GM23338 (cell line): ENCODE data around the gene EDAR. TPM values are rescaled to one million over a fixed set of nuclear protein-coding genes. Genes with fewer than 3 reads are reported as not detected.

Source experiments
- ATAC-seq: fragments of 200-7000 bp; cut with Tn5 transposase; 3 replicates; pipeline ENCODE4 v1.9.1; 2020
- DNase-seq: peaks from one replicate; pipeline ENCODE4 v3.0.0-alpha.2; 2015; ENCODE audit warnings: low spot score
- H2AFZ ChIP-seq: fragments of 200-600 bp; sonication (generic); 2 replicates; pipeline ENCODE4 v1.8.0; 2016; ENCODE audit warnings: antibody characterized with exemption, mild to moderate bottlenecking, moderate library complexity
- H3F3A ChIP-seq: fragments of 200-600 bp; sonication (generic); replicated peaks from 2 replicates; pipeline ENCODE4 v1.8.0; 2017; ENCODE audit warnings: antibody characterized with exemption, mixed run types, low read depth
- H3K27ac ChIP-seq: fragments of 200-600 bp; sonication (generic); 2 replicates; pipeline ENCODE4 v1.6.1; 2016; ENCODE audit warnings: low read depth
- H3K27me3 ChIP-seq: fragments of 200-600 bp; sonication (generic); 2 replicates; pipeline ENCODE4 v1.8.0; 2016; ENCODE audit warnings: mild to moderate bottlenecking, mixed run types, moderate library complexity; ENCODE audit not compliant: insufficient read depth
- H3K36me3 ChIP-seq: fragments of 200-600 bp; sonication (generic); 2 replicates; pipeline ENCODE4 v1.8.0; 2016; ENCODE audit warnings: mild to moderate bottlenecking; ENCODE audit not compliant: insufficient read depth
- H3K4me1 ChIP-seq: fragments of 200-600 bp; sonication (generic); 2 replicates; pipeline ENCODE4 v1.8.0; 2016; ENCODE audit warnings: mild to moderate bottlenecking, moderate library complexity; ENCODE audit not compliant: insufficient read depth
- H3K4me2 ChIP-seq: fragments of 200-600 bp; sonication (generic); 2 replicates; pipeline ENCODE4 v1.7.1; 2017; ENCODE audit warnings: mixed run types
- H3K4me3 ChIP-seq: fragments of 200-600 bp; sonication (generic); 2 replicates; pipeline ENCODE4 v1.6.1; 2016; ENCODE audit warnings: mixed run types
- H3K79me2 ChIP-seq: fragments of 200-600 bp; sonication (generic); replicated peaks from 2 replicates; pipeline ENCODE4 v1.8.0; 2017; ENCODE audit warnings: mild to moderate bottlenecking; ENCODE audit not compliant: insufficient read depth
- H3K9me2 ChIP-seq: fragments of 200-600 bp; sonication (generic); 2 replicates; pipeline ENCODE4 v1.8.0; 2017; ENCODE audit not compliant: insufficient read depth
- H4K20me1 ChIP-seq: fragments of 200-600 bp; sonication (generic); replicated peaks from 2 replicates; pipeline ENCODE4 v1.8.0; 2017; ENCODE audit warnings: mild to moderate bottlenecking; ENCODE audit not compliant: insufficient read depth
- H3K27ac Mint-ChIP-seq: 2 replicates; pipeline ENCODE4 v1.8.0; 2020; ENCODE audit warnings: inconsistent platforms, mild to moderate bottlenecking, moderate library complexity, mixed read lengths
- H3K27me3 Mint-ChIP-seq: 3 replicates; pipeline ENCODE4 v1.8.0; 2022; ENCODE audit warnings: low read depth, mild to moderate bottlenecking, moderate library complexity, mixed read lengths, inconsistent platforms; ENCODE audit not compliant: insufficient read depth, poor library complexity
- H3K36me3 Mint-ChIP-seq: 3 replicates; pipeline ENCODE4 v1.8.0; 2021; ENCODE audit warnings: low read depth, mild to moderate bottlenecking, inconsistent platforms, moderate library complexity, mixed read lengths
- H3K4me1 Mint-ChIP-seq: 3 replicates; pipeline ENCODE4 v1.8.0; 2020; ENCODE audit warnings: mild to moderate bottlenecking, inconsistent platforms, mixed read lengths
- H3K4me3 Mint-ChIP-seq: 3 replicates; pipeline ENCODE4 v1.8.0; 2021; ENCODE audit warnings: moderate library complexity, mild to moderate bottlenecking, inconsistent platforms, mixed read lengths
- H3K9me3 Mint-ChIP-seq: 3 replicates; pipeline ENCODE4 v1.8.0; 2020; ENCODE audit warnings: moderate library complexity, mild to moderate bottlenecking, inconsistent platforms, mixed read lengths
- CREB1 ChIP-seq: fragments of 250-450 bp; sonication (Bioruptor Pico); IDR thresholded peaks from 2 replicates; pipeline ENCODE4 v1.5.0; 2020; ENCODE audit warnings: low read depth, mild to moderate bottlenecking, moderate library complexity
- EZH2 ChIP-seq: fragments of 200-600 bp; sonication (generic); IDR thresholded peaks from one replicate; pipeline ENCODE4 v1.8.0; 2017; ENCODE audit warnings: antibody characterized with exemption, mild to moderate bottlenecking, low read depth; ENCODE audit not compliant: unreplicated experiment
- EZH2phosphoT487 ChIP-seq: fragments of 200-600 bp; sonication (generic); IDR thresholded peaks from one replicate; pipeline ENCODE4 v1.8.1; 2018; ENCODE audit warnings: antibody characterized with exemption; ENCODE audit not compliant: unreplicated experiment
- JUNB ChIP-seq: IDR thresholded peaks from one replicate; pipeline ENCODE4 v1.6.1; 2016; ENCODE audit warnings: antibody characterized with exemption; ENCODE audit not compliant: unreplicated experiment
- NANOG ChIP-seq: IDR thresholded peaks from 2 replicates; pipeline ENCODE4 v1.6.1; 2016; ENCODE audit warnings: antibody characterized with exemption, borderline replicate concordance
- POLR2AphosphoS5 ChIP-seq: IDR thresholded peaks from 2 replicates; pipeline ENCODE4 v1.6.1; 2016; ENCODE audit warnings: antibody characterized with exemption, low read depth
- STAT1 ChIP-seq: IDR thresholded peaks from one replicate; pipeline ENCODE4 v1.6.1; 2016; ENCODE audit warnings: antibody characterized with exemption; ENCODE audit not compliant: unreplicated experiment
- ZNF114 ChIP-seq: fragments of 250-450 bp; sonication (Bioruptor Pico); IDR thresholded peaks from 2 replicates; pipeline ENCODE4 v1.5.0; 2020; ENCODE audit warnings: mild to moderate bottlenecking, moderate library complexity
- ZNF331 ChIP-seq: fragments of 250-450 bp; sonication (Bioruptor Pico); IDR thresholded peaks from 2 replicates; pipeline ENCODE4 v1.5.0; 2020; ENCODE audit warnings: low read depth, mild to moderate bottlenecking, moderate library complexity
- ZNF462 ChIP-seq: fragments of 250-450 bp; sonication (Bioruptor Pico); IDR thresholded peaks from 2 replicates; pipeline ENCODE4 v1.5.0; 2020; ENCODE audit warnings: mild to moderate bottlenecking, moderate library complexity
- polyA plus RNA-seq: library from polyadenylated mRNA; unstranded; fragments of >200 nt; fragmentation: Nextera tagmentation; extraction: Ambion mirVana; gene quantifications from 2 replicates; pipeline ENCODE4 v1.2.1, GENCODE V29; 2016
- total RNA-seq: library from RNA; depleted of rRNA; stranded (reverse); fragments of >200 nt; shearing (Covaris generic); gene quantifications from 2 replicates; pipeline ENCODE4 v1.2.3, GENCODE V29; 2014
- TF ChIP-seq, protein P1 (sequence below), 2 experiments: fragments of 200-600 bp in 1 of 2; sonication (generic) in 1 of 2; conservative IDR thresholded peaks; 2 replicates each; pipeline versions ENCODE4 v1.5.1 to v1.6.1; 2016 to 2017; ENCODE audit warnings: antibody characterized with exemption in 2 of 2, low read depth in 2 of 2, mild to moderate bottlenecking in 2 of 2, moderate library complexity in 1 of 2
- TF ChIP-seq, protein P2 (sequence below): IDR thresholded peaks from 2 replicates; pipeline ENCODE4 v1.6.1; 2016; ENCODE audit warnings: antibody characterized with exemption
- TF ChIP-seq, protein P3 (sequence below): IDR thresholded peaks from one replicate; pipeline ENCODE4 v1.6.1; 2018; ENCODE audit warnings: antibody characterized with exemption; ENCODE audit not compliant: unreplicated experiment

EDAR gene
- total and polyA plus RNA-seq, 2 experiments from 2014 or later = not detected

DNA sequence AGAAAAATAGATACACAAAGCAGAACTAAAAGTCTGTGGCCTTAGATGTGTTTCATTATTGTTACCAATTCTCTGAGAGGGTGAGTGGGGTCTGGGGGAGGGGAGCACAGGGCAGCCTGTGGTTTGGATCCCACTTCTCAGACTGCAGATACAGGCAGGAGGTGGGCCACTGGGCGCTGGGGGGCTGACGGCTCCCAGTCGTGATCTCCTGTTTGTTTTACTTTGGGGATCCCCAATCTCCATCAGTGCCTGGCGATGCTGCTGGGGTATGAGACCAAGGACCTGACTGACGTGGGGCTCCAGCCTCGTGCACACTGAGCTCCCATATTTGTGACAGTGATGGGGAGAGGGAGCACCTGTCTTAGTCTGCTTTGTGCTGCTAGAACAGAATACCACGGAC is 54.9 kb downstream of the EDAR start:
- no peak overlapping the region for H3K4me2 ChIP-seq
- Mint-ChIP-seq H3K27me3 (peaks cover 4% of the 10 kb centered on the region), H3K4me3 (no peak overlapping the region), H3K36me3 (no peaks in the 10 kb centered on the region), H3K27ac (no peak overlapping the region), H3K4me1 (peaks cover 33% of the 10 kb centered on the region), H3K9me3 (no peaks in the 10 kb centered on the region)
- no peak overlapping the region for H3K4me3 ChIP-seq
- no peak overlapping the region for H2AFZ ChIP-seq
- no peaks in the 10 kb centered on the region for H3F3A ChIP-seq
- no peak for ATAC-seq
- H3K27ac ChIP-seq = no peak overlapping the region
- H4K20me1 ChIP-seq = no peaks in the 10 kb centered on the region
- no peaks in the 10 kb centered on the region for H3K9me2 ChIP-seq
- no peak for DNase-seq
- no peaks in the 10 kb centered on the region for H3K36me3 ChIP-seq
- no peaks in the 10 kb centered on the region for H3K79me2 ChIP-seq
- TF ChIP-seq EZH2phosphoT487 = no peak
- TF ChIP-seq, protein P1, sequence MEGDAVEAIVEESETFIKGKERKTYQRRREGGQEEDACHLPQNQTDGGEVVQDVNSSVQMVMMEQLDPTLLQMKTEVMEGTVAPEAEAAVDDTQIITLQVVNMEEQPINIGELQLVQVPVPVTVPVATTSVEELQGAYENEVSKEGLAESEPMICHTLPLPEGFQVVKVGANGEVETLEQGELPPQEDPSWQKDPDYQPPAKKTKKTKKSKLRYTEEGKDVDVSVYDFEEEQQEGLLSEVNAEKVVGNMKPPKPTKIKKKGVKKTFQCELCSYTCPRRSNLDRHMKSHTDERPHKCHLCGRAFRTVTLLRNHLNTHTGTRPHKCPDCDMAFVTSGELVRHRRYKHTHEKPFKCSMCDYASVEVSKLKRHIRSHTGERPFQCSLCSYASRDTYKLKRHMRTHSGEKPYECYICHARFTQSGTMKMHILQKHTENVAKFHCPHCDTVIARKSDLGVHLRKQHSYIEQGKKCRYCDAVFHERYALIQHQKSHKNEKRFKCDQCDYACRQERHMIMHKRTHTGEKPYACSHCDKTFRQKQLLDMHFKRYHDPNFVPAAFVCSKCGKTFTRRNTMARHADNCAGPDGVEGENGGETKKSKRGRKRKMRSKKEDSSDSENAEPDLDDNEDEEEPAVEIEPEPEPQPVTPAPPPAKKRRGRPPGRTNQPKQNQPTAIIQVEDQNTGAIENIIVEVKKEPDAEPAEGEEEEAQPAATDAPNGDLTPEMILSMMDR (conservative IDR thresholded peaks at IDR 0.05; ENCODE audit: low read depth in 2 of 2) = no peak
- TF ChIP-seq, protein P2, sequence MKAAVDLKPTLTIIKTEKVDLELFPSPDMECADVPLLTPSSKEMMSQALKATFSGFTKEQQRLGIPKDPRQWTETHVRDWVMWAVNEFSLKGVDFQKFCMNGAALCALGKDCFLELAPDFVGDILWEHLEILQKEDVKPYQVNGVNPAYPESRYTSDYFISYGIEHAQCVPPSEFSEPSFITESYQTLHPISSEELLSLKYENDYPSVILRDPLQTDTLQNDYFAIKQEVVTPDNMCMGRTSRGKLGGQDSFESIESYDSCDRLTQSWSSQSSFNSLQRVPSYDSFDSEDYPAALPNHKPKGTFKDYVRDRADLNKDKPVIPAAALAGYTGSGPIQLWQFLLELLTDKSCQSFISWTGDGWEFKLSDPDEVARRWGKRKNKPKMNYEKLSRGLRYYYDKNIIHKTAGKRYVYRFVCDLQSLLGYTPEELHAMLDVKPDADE = no peak
- no peak for TF ChIP-seq EZH2
- TF ChIP-seq ZNF462 = no peak
- TF ChIP-seq, protein P3, sequence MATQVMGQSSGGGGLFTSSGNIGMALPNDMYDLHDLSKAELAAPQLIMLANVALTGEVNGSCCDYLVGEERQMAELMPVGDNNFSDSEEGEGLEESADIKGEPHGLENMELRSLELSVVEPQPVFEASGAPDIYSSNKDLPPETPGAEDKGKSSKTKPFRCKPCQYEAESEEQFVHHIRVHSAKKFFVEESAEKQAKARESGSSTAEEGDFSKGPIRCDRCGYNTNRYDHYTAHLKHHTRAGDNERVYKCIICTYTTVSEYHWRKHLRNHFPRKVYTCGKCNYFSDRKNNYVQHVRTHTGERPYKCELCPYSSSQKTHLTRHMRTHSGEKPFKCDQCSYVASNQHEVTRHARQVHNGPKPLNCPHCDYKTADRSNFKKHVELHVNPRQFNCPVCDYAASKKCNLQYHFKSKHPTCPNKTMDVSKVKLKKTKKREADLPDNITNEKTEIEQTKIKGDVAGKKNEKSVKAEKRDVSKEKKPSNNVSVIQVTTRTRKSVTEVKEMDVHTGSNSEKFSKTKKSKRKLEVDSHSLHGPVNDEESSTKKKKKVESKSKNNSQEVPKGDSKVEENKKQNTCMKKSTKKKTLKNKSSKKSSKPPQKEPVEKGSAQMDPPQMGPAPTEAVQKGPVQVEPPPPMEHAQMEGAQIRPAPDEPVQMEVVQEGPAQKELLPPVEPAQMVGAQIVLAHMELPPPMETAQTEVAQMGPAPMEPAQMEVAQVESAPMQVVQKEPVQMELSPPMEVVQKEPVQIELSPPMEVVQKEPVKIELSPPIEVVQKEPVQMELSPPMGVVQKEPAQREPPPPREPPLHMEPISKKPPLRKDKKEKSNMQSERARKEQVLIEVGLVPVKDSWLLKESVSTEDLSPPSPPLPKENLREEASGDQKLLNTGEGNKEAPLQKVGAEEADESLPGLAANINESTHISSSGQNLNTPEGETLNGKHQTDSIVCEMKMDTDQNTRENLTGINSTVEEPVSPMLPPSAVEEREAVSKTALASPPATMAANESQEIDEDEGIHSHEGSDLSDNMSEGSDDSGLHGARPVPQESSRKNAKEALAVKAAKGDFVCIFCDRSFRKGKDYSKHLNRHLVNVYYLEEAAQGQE = no peak
- TF ChIP-seq JUNB = no peak
- no peak for TF ChIP-seq POLR2AphosphoS5
- TF ChIP-seq NANOG = no peak
- TF ChIP-seq ZNF114 (CRISPR knock-in tag) = no peak
- TF ChIP-seq CREB1 = no peak
- no peak for TF ChIP-seq ZNF331 (CRISPR knock-in tag)
- TF ChIP-seq STAT1 = no peak
- no peaks in the 10 kb centered on the region; the same call in 1 of the 2 replicates for H3K4me1 ChIP-seq
- no peaks in the 10 kb centered on the region for H3K27me3 ChIP-seq
